WTC11 (cell line): ENCODE data around the gene CD3G. TPM values are rescaled to one million over a fixed set of nuclear protein-coding genes. Genes with fewer than 3 reads are reported as not detected.
"Not testable (repeated sequence)": the region's sequence is repeated elsewhere in the genome, so short reads cannot be mapped to it uniquely, and the experiment has no call there.

Experiments used
- ATAC-seq: fragments of 200-7000 bp; cut with Tn5 transposase; 2 replicates; pipeline ENCODE4 v1.10.0; 2021; ENCODE audit warnings: mild to moderate bottlenecking, moderate library complexity
- CTCF ChIA-PET: fragments of 300-600 bp; sonication (Branson Sonifier 250); formaldehyde crosslinking; loops from one replicate; lab custom pipeline; 2021; ENCODE audit warnings: antibody characterized with exemption; lab: Charles Lee
- POLR2A ChIA-PET: fragments of 350-600 bp; sonication (Branson Sonifier 250); formaldehyde crosslinking; loops from one replicate; lab custom pipeline; 2021; ENCODE audit warnings: antibody characterized with exemption; lab: Charles Lee
- DNase-seq: peaks from one replicate; pipeline ENCODE4 v3.0.0; 2021; ENCODE audit warnings: low spot score
- H3K27ac Mint-ChIP-seq: 2 replicates; pipeline ENCODE4 v1.8.0; 2021; ENCODE audit warnings: mixed read lengths
- H3K27me3 Mint-ChIP-seq: 2 replicates; pipeline ENCODE4 v1.8.0; 2021; ENCODE audit warnings: low read depth, mild to moderate bottlenecking, moderate library complexity, mixed read lengths
- H3K36me3 Mint-ChIP-seq: 2 replicates; pipeline ENCODE4 v1.8.0; 2021; ENCODE audit warnings: mixed read lengths
- H3K4me1 Mint-ChIP-seq: 2 replicates; pipeline ENCODE4 v1.8.0; 2022; ENCODE audit warnings: mixed read lengths
- H3K4me3 Mint-ChIP-seq: 2 replicates; pipeline ENCODE4 v1.8.0; 2021; ENCODE audit warnings: mild to moderate bottlenecking, moderate library complexity, mixed read lengths
- H3K9me3 Mint-ChIP-seq: 2 replicates; pipeline ENCODE4 v1.8.0; 2021; ENCODE audit warnings: mixed read lengths
- ATF2 ChIP-seq: sonication (generic); formaldehyde crosslinking; IDR thresholded peaks from 2 replicates; pipeline ENCODE4 v1.8.1; 2022; ENCODE audit warnings: low read depth, missing genetic modification reagents, borderline replicate concordance
- CBFB ChIP-seq: sonication (generic); formaldehyde crosslinking; IDR thresholded peaks from 2 replicates; pipeline ENCODE4 v1.8.1; 2022; ENCODE audit warnings: mild to moderate bottlenecking, low read depth, missing genetic modification reagents
- ETV6 ChIP-seq: sonication (generic); formaldehyde crosslinking; IDR thresholded peaks from 2 replicates; pipeline ENCODE4 v1.8.1; 2022; ENCODE audit warnings: mild to moderate bottlenecking, missing genetic modification reagents
- FOXK1 ChIP-seq: sonication (generic); formaldehyde crosslinking; IDR thresholded peaks from 2 replicates; pipeline ENCODE4 v1.8.0; 2022; ENCODE audit warnings: mild to moderate bottlenecking, moderate library complexity, missing genetic modification reagents
- FOXP1 ChIP-seq: sonication (generic); formaldehyde crosslinking; IDR thresholded peaks from 2 replicates; pipeline ENCODE4 v1.8.0; 2022; ENCODE audit warnings: missing genetic modification reagents, mild to moderate bottlenecking, moderate library complexity, borderline replicate concordance
- GABPB1 ChIP-seq: sonication (generic); formaldehyde crosslinking; IDR thresholded peaks from 2 replicates; pipeline ENCODE4 v1.8.1; 2023; ENCODE audit warnings: mild to moderate bottlenecking, missing genetic modification reagents
- JAZF1 ChIP-seq: fragments of 250-450 bp; sonication (Bioruptor Pico); IDR thresholded peaks from 2 replicates; pipeline ENCODE4 v1.9.0; 2021; ENCODE audit warnings: moderate library complexity, mild to moderate bottlenecking, inconsistent platforms
- MLX ChIP-seq: sonication (generic); formaldehyde crosslinking; IDR thresholded peaks from 2 replicates; pipeline ENCODE4 v1.8.1; 2023; ENCODE audit warnings: mild to moderate bottlenecking, missing genetic modification reagents, moderate library complexity
- MYBL2 ChIP-seq: sonication (generic); formaldehyde crosslinking; IDR thresholded peaks from 2 replicates; pipeline ENCODE4 v1.8.1; 2023; ENCODE audit warnings: mild to moderate bottlenecking, moderate library complexity, missing genetic modification reagents
- NR3C1 ChIP-seq: sonication (generic); formaldehyde crosslinking; conservative IDR thresholded peaks from 2 replicates; pipeline ENCODE4 v1.8.1; 2023; ENCODE audit warnings: low read depth, mild to moderate bottlenecking, missing genetic modification reagents
- SMAD3 ChIP-seq: sonication (generic); formaldehyde crosslinking; IDR thresholded peaks from 2 replicates; pipeline ENCODE4 v1.8.0; 2022; ENCODE audit warnings: missing genetic modification reagents, mild to moderate bottlenecking, borderline replicate concordance
- SP1 ChIP-seq: sonication (generic); formaldehyde crosslinking; conservative IDR thresholded peaks from 2 replicates; pipeline ENCODE4 v1.8.1; 2022; ENCODE audit warnings: missing genetic modification reagents
- ZBTB21 ChIP-seq: sonication (generic); formaldehyde crosslinking; IDR thresholded peaks from 2 replicates; pipeline ENCODE4 v1.8.1; 2023; ENCODE audit warnings: mild to moderate bottlenecking, missing genetic modification reagents, borderline replicate concordance
- ZBTB43 ChIP-seq: sonication (generic); formaldehyde crosslinking; IDR thresholded peaks from 2 replicates; pipeline ENCODE4 v1.8.1; 2023; ENCODE audit warnings: mild to moderate bottlenecking, missing genetic modification reagents
- ZNF219 ChIP-seq: sonication (generic); formaldehyde crosslinking; IDR thresholded peaks from 2 replicates; pipeline ENCODE4 v1.8.0; 2023; ENCODE audit warnings: missing genetic modification reagents, mild to moderate bottlenecking, borderline replicate concordance
- total RNA-seq: library from RNA; stranded (reverse); gene quantifications from 3 replicates; pipeline ENCODE4 v1.2.3, GENCODE V29; 2021
- TF ChIP-seq, protein P1 (sequence below): sonication (generic); formaldehyde crosslinking; IDR thresholded peaks from 2 replicates; pipeline ENCODE4 v1.8.0; 2022; ENCODE audit warnings: mild to moderate bottlenecking, missing genetic modification reagents
- TF ChIP-seq, protein P2 (sequence below): fragments of 250-450 bp; sonication (Bioruptor Pico); IDR thresholded peaks from 2 replicates; pipeline ENCODE4 v1.9.0; 2021; ENCODE audit warnings: mild to moderate bottlenecking
- TF ChIP-seq, protein P3 (sequence below): sonication (generic); formaldehyde crosslinking; IDR thresholded peaks from 2 replicates; pipeline ENCODE4 v1.8.1; 2022; ENCODE audit warnings: mild to moderate bottlenecking, missing genetic modification reagents, moderate library complexity, borderline replicate concordance

The CD3G gene
- total RNA-seq, 1 experiment from 2014 or later: 0.20 TPM

GRCh38 chr11:118306556-118306955 lies 37.6 kb upstream of the CD3G start:
- no peak overlapping the region for H3K4me3 Mint-ChIP-seq
- peaks cover 4% of the 10 kb centered on the region for H3K9me3 Mint-ChIP-seq
- H3K4me1 Mint-ChIP-seq: peaks cover 5% of the 10 kb centered on the region
- H3K36me3 Mint-ChIP-seq: no peaks in the 10 kb centered on the region
- POLR2A ChIA-PET: no interaction called here
- TF ChIP-seq GABPB1 (CRISPR knock-in tag) (no peak), MLX (CRISPR knock-in tag) (no peak), MYBL2 (no peak), JAZF1 (no peak), NR3C1 (CRISPR knock-in tag) (no peak), CBFB (CRISPR knock-in tag) (no peak), ETV6 (no peak), ZNF219 (CRISPR knock-in tag) (no peak), FOXK1 (CRISPR knock-in tag) (no peak), ZBTB21 (no peak), ZBTB43 (no peak), ATF2 (no peak), SP1 (CRISPR knock-in tag) (no peak), SMAD3 (CRISPR knock-in tag) (no peak), FOXP1 (no peak)
- TF ChIP-seq, protein P1, sequence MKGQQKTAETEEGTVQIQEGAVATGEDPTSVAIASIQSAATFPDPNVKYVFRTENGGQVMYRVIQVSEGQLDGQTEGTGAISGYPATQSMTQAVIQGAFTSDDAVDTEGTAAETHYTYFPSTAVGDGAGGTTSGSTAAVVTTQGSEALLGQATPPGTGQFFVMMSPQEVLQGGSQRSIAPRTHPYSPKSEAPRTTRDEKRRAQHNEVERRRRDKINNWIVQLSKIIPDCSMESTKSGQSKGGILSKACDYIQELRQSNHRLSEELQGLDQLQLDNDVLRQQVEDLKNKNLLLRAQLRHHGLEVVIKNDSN: no peak
- TF ChIP-seq, protein P2, sequence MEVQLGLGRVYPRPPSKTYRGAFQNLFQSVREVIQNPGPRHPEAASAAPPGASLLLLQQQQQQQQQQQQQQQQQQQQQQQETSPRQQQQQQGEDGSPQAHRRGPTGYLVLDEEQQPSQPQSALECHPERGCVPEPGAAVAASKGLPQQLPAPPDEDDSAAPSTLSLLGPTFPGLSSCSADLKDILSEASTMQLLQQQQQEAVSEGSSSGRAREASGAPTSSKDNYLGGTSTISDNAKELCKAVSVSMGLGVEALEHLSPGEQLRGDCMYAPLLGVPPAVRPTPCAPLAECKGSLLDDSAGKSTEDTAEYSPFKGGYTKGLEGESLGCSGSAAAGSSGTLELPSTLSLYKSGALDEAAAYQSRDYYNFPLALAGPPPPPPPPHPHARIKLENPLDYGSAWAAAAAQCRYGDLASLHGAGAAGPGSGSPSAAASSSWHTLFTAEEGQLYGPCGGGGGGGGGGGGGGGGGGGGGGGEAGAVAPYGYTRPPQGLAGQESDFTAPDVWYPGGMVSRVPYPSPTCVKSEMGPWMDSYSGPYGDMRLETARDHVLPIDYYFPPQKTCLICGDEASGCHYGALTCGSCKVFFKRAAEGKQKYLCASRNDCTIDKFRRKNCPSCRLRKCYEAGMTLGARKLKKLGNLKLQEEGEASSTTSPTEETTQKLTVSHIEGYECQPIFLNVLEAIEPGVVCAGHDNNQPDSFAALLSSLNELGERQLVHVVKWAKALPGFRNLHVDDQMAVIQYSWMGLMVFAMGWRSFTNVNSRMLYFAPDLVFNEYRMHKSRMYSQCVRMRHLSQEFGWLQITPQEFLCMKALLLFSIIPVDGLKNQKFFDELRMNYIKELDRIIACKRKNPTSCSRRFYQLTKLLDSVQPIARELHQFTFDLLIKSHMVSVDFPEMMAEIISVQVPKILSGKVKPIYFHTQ (CRISPR knock-in tag): no peak
- TF ChIP-seq, protein P3, sequence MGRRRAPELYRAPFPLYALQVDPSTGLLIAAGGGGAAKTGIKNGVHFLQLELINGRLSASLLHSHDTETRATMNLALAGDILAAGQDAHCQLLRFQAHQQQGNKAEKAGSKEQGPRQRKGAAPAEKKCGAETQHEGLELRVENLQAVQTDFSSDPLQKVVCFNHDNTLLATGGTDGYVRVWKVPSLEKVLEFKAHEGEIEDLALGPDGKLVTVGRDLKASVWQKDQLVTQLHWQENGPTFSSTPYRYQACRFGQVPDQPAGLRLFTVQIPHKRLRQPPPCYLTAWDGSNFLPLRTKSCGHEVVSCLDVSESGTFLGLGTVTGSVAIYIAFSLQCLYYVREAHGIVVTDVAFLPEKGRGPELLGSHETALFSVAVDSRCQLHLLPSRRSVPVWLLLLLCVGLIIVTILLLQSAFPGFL: no peak
- TF ChIP-seq, all 79 proteins: peak for 0
- H3K27me3 Mint-ChIP-seq: peaks cover 12% of the 10 kb centered on the region
- DNase-seq (no peak), ATAC-seq (no peak)
- CTCF ChIA-PET: interaction anchor here (2.3 kb wide), 1 partner anchor 11 kb away, joined by 10 read pairs; no protein-coding TSS in a partner anchor
- H3K27ac Mint-ChIP-seq: no peak overlapping the region

DNA sequence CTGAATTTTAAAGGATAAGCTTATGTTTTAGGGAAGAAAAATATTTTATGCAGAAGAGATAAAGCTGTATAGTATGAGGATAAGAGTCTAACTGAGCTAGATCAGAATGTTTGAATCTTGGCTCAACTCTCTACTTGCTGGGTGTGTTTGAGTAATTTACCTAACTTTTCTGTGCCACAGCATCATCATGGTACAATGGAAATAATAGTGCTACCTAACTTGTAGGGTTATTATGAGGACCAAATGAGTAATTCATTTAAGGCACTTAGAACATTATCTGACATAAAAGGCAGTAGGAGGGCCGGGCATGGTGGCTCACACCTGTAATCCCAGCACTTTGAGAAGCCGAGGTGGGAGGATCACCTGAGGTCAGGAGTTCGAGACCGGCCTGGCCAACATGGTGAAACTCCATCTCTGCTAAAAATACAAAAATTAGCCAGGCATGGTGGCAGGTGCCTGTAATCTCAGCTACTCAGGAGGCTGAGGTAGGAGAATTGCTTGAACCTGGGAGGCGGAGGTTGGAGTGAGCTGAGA lies 35.1 kb upstream of the CD3G start:
- CTCF ChIA-PET: interaction anchor here (1.4 kb wide), 1 partner anchor 13 kb away, joined by 4 read pairs; no protein-coding TSS in a partner anchor
- H3K4me1 Mint-ChIP-seq, DNase-seq, H3K9me3 Mint-ChIP-seq, H3K36me3 Mint-ChIP-seq, ATAC-seq, H3K27ac Mint-ChIP-seq, POLR2A ChIA-PET, H3K4me3 Mint-ChIP-seq: not testable (repeated sequence)
- H3K27me3 Mint-ChIP-seq: peaks cover 16% of the 10 kb centered on the region
